Measurements from ENCODE around the gene SUN3. TPM values are rescaled to one million over a fixed set of nuclear protein-coding genes. Genes with fewer than 3 reads are reported as not detected.

Gene SUN3
- polyA plus RNA-seq, 1 of the 3 experiments (the other 2 are of a cell fraction): 0.12 TPM

- POLR2A ChIA-PET: no interaction called here
- WGBS (ENCODE audit: low lambda C conversion rate): 81% methylated on average over 8 of the region's 8 CpGs
These were observed 19.2 kb upstream of the SUN3 start for GRCh38 chr7:48048113-48048512.

More at GRCh38 chr7:48048113-48048512, 19.2 kb upstream of the SUN3 start:
- Histone ChIP-seq H3K9me2 (no peaks in the 10 kb centered on the region), H3K27me3 (ENCODE audit: insufficient read depth) (no peaks in the 10 kb centered on the region), H3K9me3 (no peaks in the 10 kb centered on the region), H3K4me1 (ENCODE audit: control insufficient read depth in 1 of 2, insufficient read depth in 2 of 2, low read depth in 1 of 2, low read length in 1 of 2) (0 out of 4 replicates have a peak, but pooled peaks cover 0 to 1% of the 10 kb centered on the region in 2 experiments), H3K36me3 (replicated peaks in 1 of 2; ENCODE audit: control insufficient read depth in 1 of 2, insufficient read depth in 2 of 2, low read length in 1 of 2) (no peaks in the 10 kb centered on the region), H3K4me2 (no peak overlapping the region), H2AFZ (ENCODE audit: low read depth) (no peak overlapping the region), H4K20me1 (ENCODE audit: insufficient read depth) (no peaks in the 10 kb centered on the region), H3K9ac (no peak overlapping the region), H3K79me2 (ENCODE audit: insufficient read depth) (no peaks in the 10 kb centered on the region), H3K27ac (ENCODE audit: low read depth in 2 of 2, low read length in 1 of 2) (no peak overlapping the region), H3K4me3 (ENCODE audit: low read depth in 2 of 2, low read length in 1 of 2) (no peak overlapping the region), H3F3A (replicated peaks; ENCODE audit: insufficient read depth) (no peaks in the 10 kb centered on the region)
- CTCF ChIA-PET: interaction anchor here (1.3 to 1.5 kb wide), 2 partner anchors 10 to 15 kb away, joined by 3 to 6 read pairs; no protein-coding TSS in a partner anchor
- TF ChIP-seq POLR2AphosphoS5 (IDR thresholded peaks at IDR 0.05; ENCODE audit: low read depth, low read length): no peak
- no peak for TF ChIP-seq TAF1 (IDR thresholded peaks at IDR 0.05; ENCODE audit: borderline replicate concordance, low read depth, low read length)
- no peak for TF ChIP-seq RXRA (IDR thresholded peaks at IDR 0.05; ENCODE audit: borderline replicate concordance, low read depth)
- no peak for TF ChIP-seq MXI1 (IDR thresholded peaks at IDR 0.05; ENCODE audit: low read depth, low read length)
- no peak for TF ChIP-seq JUND (IDR thresholded peaks at IDR 0.05)
- no peak for TF ChIP-seq EP300 (IDR thresholded peaks at IDR 0.05; ENCODE audit: borderline replicate concordance in 1 of 2, low read depth in 1 of 2, low read length in 1 of 2)
- no peak for TF ChIP-seq GATA2 (CRISPR knock-in tag; IDR thresholded peaks at IDR 0.05)
- TF ChIP-seq YY1 (IDR thresholded peaks at IDR 0.05; ENCODE audit: low read depth): no peak
- TF ChIP-seq TCF12 (IDR thresholded peaks at IDR 0.05): no peak
- TF ChIP-seq IRF3 (IDR thresholded peaks at IDR 0.05; ENCODE audit: low read depth, low read length): no peak
- TF ChIP-seq ELF1 (IDR thresholded peaks at IDR 0.05): no peak
- TF ChIP-seq SIN3A (IDR thresholded peaks at IDR 0.05; ENCODE audit: borderline replicate concordance, low read depth, low read length): no peak
- no peak for TF ChIP-seq REST (IDR thresholded peaks at IDR 0.05; ENCODE audit: low read depth, low read length)
- no peak for DNase-seq
